ENCODE measurements around the gene PLD4. TPM values are rescaled to one million over a fixed set of nuclear protein-coding genes. Genes with fewer than 3 reads are reported as not detected.
A peak's percentile ranks its signal among the peaks of the same experiment; 100 is the strongest.

PLD4 gene
- total RNA-seq, 1 donor from 2014 or later, result not detected

GRCh38 chr14:104880584-104881210 is 44.0 kb upstream of the PLD4 start:
- Mint-ChIP-seq H3K27ac (ENCODE audit: unreplicated experiment) (peak overlapping the region; percentile 99), H3K4me1 (ENCODE audit: low read depth, unreplicated experiment) (peaks cover 15% of the 10 kb centered on the region)

GRCh38 chr14:104881369-104881979 is 43.2 kb upstream of the PLD4 start:
- H3K9me3 Mint-ChIP-seq (ENCODE audit: unreplicated experiment), result peaks cover 21% of the 10 kb centered on the region
- H3K4me3 Mint-ChIP-seq (ENCODE audit: unreplicated experiment), result peak overlapping the region; percentile 80
- peak overlapping the region; percentile 99 for H3K27ac Mint-ChIP-seq (ENCODE audit: unreplicated experiment)
- H3K36me3 Mint-ChIP-seq (ENCODE audit: unreplicated experiment), result no peaks in the 10 kb centered on the region
- peak; percentile 90 for DNase-seq
- H3K27me3 Mint-ChIP-seq (ENCODE audit: unreplicated experiment), result peaks cover 21% of the 10 kb centered on the region
- peaks cover 15% of the 10 kb centered on the region for H3K4me1 Mint-ChIP-seq (ENCODE audit: low read depth, unreplicated experiment)
- TF ChIP-seq CTCF (IDR thresholded peaks at IDR 0.05; ENCODE audit: partially characterized antibody, unreplicated experiment), result no peak

More at GRCh38 chr14:104880584-104881210, 44.0 kb upstream of the PLD4 start:
- Mint-ChIP-seq H3K36me3 (ENCODE audit: unreplicated experiment) (no peaks in the 10 kb centered on the region), H3K9me3 (ENCODE audit: unreplicated experiment) (peaks cover 21% of the 10 kb centered on the region), H3K4me3 (ENCODE audit: unreplicated experiment) (peak overlapping the region; percentile 80), H3K27me3 (ENCODE audit: unreplicated experiment) (peaks cover 21% of the 10 kb centered on the region)
- DNase-seq, result peak; percentile 8
- TF ChIP-seq CTCF (IDR thresholded peaks at IDR 0.05; ENCODE audit: partially characterized antibody, unreplicated experiment), result no peak

- Mint-ChIP-seq H3K4me3 (ENCODE audit: unreplicated experiment) (no peak overlapping the region), H3K4me1 (ENCODE audit: low read depth, unreplicated experiment) (peaks cover 15% of the 10 kb centered on the region), H3K27me3 (ENCODE audit: unreplicated experiment) (peaks cover 21% of the 10 kb centered on the region), H3K36me3 (ENCODE audit: unreplicated experiment) (no peaks in the 10 kb centered on the region), H3K9me3 (ENCODE audit: unreplicated experiment) (peaks cover 21% of the 10 kb centered on the region), H3K27ac (ENCODE audit: unreplicated experiment) (peak overlapping the region; percentile 99)
- peak; percentile 71 for DNase-seq
- no peak for TF ChIP-seq CTCF (IDR thresholded peaks at IDR 0.05; ENCODE audit: partially characterized antibody, unreplicated experiment)
Observed at GRCh38 chr14:104882325-104882973, 42.2 kb upstream of the PLD4 start.

GRCh38 chr14:104882991-104883660 is 41.6 kb upstream of the PLD4 start:
- Mint-ChIP-seq H3K27ac (ENCODE audit: unreplicated experiment) (no peak overlapping the region), H3K9me3 (ENCODE audit: unreplicated experiment) (peaks cover 21% of the 10 kb centered on the region), H3K4me1 (ENCODE audit: low read depth, unreplicated experiment) (peaks cover 15% of the 10 kb centered on the region), H3K36me3 (ENCODE audit: unreplicated experiment) (no peaks in the 10 kb centered on the region), H3K27me3 (ENCODE audit: unreplicated experiment) (peaks cover 21% of the 10 kb centered on the region), H3K4me3 (ENCODE audit: unreplicated experiment) (no peak overlapping the region)
- no peak for TF ChIP-seq CTCF (IDR thresholded peaks at IDR 0.05; ENCODE audit: partially characterized antibody, unreplicated experiment)
- DNase-seq, result peak; percentile 29

Measured in glutamatergic neuron (in vitro differentiated cells).